Activated CD4-positive, alpha-beta T cell treated with anti-CD3 and anti-CD28 coated beads for 24 hours (primary cell): ENCODE measurements around the gene GRWD1.

ENCODE experiments used
- DNase-seq, 2 donors: peaks; one replicate each; pipeline ENCODE4 v3.0.0-alpha.2; 2020; ENCODE audit warnings: low read depth in 2 of 2

GRWD1 gene

GRCh38 chr19:48456864-48457263, 11.1 kb downstream of the GRWD1 start:
- DNase-seq = no peak

- no peak for DNase-seq
These were observed 12.2 kb downstream of the GRWD1 start for GRCh38 chr19:48458016-48458415.

GRCh38 chr19:48461651-48461981, 15.8 kb downstream of the GRWD1 start:
- DNase-seq = no peak

- DNase-seq = no peak
These were observed 16.3 kb downstream of the GRWD1 start for GRCh38 chr19:48461982-48462655.

GRCh38 chr19:48465215-48465614, 19.4 kb downstream of the GRWD1 start:
- no peak for DNase-seq

- DNase-seq = no peak
These were observed 21.0 kb downstream of the GRWD1 start for GRCh38 chr19:48466561-48467325.

GRCh38 chr19:48468772-48469288, 23.0 kb downstream of the GRWD1 start:
- DNase-seq = peak; percentile 97 to 98

GRCh38 chr19:48469289-48469881, 23.6 kb downstream of the GRWD1 start, which contains the start of gene CYTH2:
Gene CYTH2 (plus strand): TSS chr19:48469369. CDS start chr19:48469508, 139 bp downstream.
- peak; percentile 57 to 63 for DNase-seq

- DNase-seq = no peak
These were observed 24.3 kb downstream of the GRWD1 start for GRCh38 chr19:48469934-48470680.

GRCh38 chr19:48470856-48471255, 25.1 kb downstream of the GRWD1 start:
- DNase-seq = no peak

GRCh38 chr19:48471836-48472235, 26.1 kb downstream of the GRWD1 start:
- no peak for DNase-seq

GRCh38 chr19:48473161-48473966, 27.6 kb downstream of the GRWD1 start:
- no peak for DNase-seq

GRCh38 chr19:48474084-48474592, 28.4 kb downstream of the GRWD1 start:
- no peak for DNase-seq

GRCh38 chr19:48475369-48476068, 29.7 kb downstream of the GRWD1 start:
- no peak for DNase-seq

GRCh38 chr19:48476176-48476575, 30.4 kb downstream of the GRWD1 start:
- DNase-seq = no peak

- DNase-seq = no peak
These were observed 31.4 kb downstream of the GRWD1 start for GRCh38 chr19:48477067-48477685.

- DNase-seq = no peak
These were observed 32.0 kb downstream of the GRWD1 start for GRCh38 chr19:48477698-48478338.

- no peak for DNase-seq
These were observed 32.8 kb downstream of the GRWD1 start for GRCh38 chr19:48478339-48479256.
